Motor neuron (in vitro differentiated cells): ENCODE measurements around the gene MICU1. TPM values are rescaled to one million over a fixed set of nuclear protein-coding genes. Genes with fewer than 3 reads are reported as not detected.
"Not testable (repeated sequence)": the region's sequence is repeated elsewhere in the genome, so short reads cannot be mapped to it uniquely, and the experiment has no call there.

ENCODE experiments used
- ATAC-seq, 8 experiments: fragments of 200-7000 bp; cut with Tn5 transposase; replicated peaks in 6 of 8; 2 replicates each; pipeline ENCODE4 v1.8.0; 2021; ENCODE audit warnings: mild to moderate bottlenecking in 8 of 8, moderate library complexity in 8 of 8
- H3K27ac ChIP-seq, 2 donors: fragments of 250-450 bp; sonication (Bioruptor Pico); 2 replicates each; pipeline ENCODE4 v1.9.0; 2021; ENCODE audit warnings: antibody characterized with exemption in 2 of 2, mild to moderate bottlenecking in 2 of 2, moderate library complexity in 1 of 2
- H3K4me1 ChIP-seq, 2 donors: fragments of 250-450 bp; sonication (Bioruptor Pico); replicated peaks in 1 of 2; 2 replicates each; pipeline ENCODE4 v1.6.1; 2021; ENCODE audit warnings: antibody characterized with exemption in 2 of 2, mild to moderate bottlenecking in 2 of 2, moderate library complexity in 1 of 2
- H3K4me3 ChIP-seq, 5 donors: fragments of 250-450 bp; sonication (Bioruptor Pico); 2 replicates each; pipeline ENCODE4 v1.9.0; 2021; ENCODE audit warnings: antibody characterized with exemption in 5 of 5, mild to moderate bottlenecking in 5 of 5, moderate library complexity in 4 of 5
- WGBS, 10 experiments: fragments of 450-650 bp; shearing (Covaris generic); methylation state at CpG; one replicate each; pipeline ENCODE4 v1.0.0; 2022; 5-methylcytosine and 5-hydroxymethylcytosine counted together
- in situ Hi-C, 9 experiments: fragments of 400-800 bp; cut with MboI; loops; one replicate each; pipeline ENCODE4 v1.15.0; 2021; ENCODE audit warnings: low sequenced_read_pairs in 9 of 9, low pct_unique_long_range_greater_than_20kb in 2 of 9; ENCODE audit not compliant: unreplicated experiment in 9 of 9
- total RNA-seq, 8 experiments: library from RNA; unstranded; fragments of 300-600 nt; gene quantifications; 2 replicates each; pipeline versions ENCODE4 v1.2.3 to v1.2.4, GENCODE V29; 2022

MICU1 gene
- total RNA-seq, 8 experiments from 2014 or later, result 26.5 to 54.5 (median 32.7) TPM

DNA sequence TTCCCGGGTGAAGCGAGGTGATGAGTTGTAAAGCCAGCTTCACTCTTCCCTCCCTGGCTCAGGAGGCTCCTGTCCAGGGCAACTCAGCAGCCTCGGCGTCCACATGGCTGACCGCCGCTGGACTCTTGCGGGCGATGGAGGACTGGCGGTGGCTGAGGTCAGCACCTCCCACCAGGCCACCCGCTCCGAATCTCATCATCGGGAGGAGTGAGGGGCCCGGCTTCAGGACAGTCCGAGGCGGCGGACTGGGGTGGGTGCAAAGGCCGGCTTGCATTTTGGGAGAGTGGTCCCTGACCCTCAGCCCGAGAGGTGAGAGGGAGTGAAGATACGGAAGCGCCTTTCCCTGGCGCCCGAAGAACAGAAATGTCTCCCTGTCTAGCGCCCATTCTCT, 271.9 kb downstream of the MICU1 start:
- Histone ChIP-seq H3K4me1 (peaks cover 7 to 13% of the 10 kb centered on the region in 2 donors), H3K27ac (peak overlapping the region; percentile 99), H3K4me3 (peak overlapping the region; percentile 93 to 100 (median 98))
- peak; percentile 6 to 34 (median 25) for ATAC-seq
- 0 to 2% (median 0%) methylated on average over 2 to 15 of the region's 23 CpGs; no CpG with 5 or more reads in 4 of the 10 experiments for WGBS, 10 experiments
- in situ Hi-C loops, result loop anchor here in 5 of 9 experiments (25.0 kb wide), 3 partner anchors 333 to 708 kb away; partner anchors contain the start of gene MCU (in 1 of the 5)

DNA sequence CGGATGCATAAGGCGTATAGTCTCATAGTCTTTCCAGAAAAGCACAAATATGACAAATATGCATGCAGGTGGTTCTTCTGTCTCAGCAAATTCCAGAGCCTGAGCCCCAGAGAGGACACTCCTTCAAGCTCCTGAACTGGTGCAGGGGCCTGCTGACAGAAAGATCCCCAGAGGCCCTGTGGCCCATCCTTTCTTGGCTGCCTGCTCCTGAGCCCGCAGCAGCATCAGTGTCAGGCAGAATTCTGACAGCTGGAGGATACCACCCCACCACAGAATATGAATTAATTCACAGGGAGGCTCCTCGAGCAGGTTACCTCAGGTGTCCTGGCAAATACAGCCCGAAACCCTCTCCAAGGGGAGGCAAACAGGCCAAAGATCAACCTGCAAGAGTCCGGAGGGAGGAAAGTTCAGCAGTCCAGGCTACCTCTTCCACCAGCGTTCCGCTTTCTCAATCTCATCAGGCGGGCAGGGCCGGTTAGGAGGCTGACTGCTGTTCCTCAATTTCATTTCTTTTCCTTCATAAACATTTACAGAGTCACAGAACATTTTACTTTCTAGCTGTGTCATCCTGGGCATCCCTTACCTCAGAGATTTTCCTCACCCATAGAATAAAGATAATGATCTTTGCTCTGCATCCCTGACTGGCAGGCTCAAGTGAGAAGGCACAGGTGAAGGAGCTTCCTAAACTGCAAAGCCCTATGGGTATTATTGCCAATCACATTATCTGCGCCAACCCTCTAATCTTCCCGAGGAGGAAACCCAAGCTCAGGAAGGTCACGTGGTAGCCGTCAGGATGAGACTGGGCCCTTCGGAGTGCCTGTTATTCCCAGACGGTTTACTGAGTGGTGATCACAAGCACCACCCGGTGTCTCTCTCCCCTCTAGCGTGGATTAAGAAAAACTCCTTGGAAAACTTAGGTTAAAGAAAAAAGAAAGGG, 272.6 kb downstream of the MICU1 start:
- peak; percentile 2 to 20 (median 12) for ATAC-seq
- 14 to 100% (median 45%) methylated on average over 2 to 17 of the region's 18 CpGs for WGBS, 10 experiments
- peaks cover 7 to 15% of the 10 kb centered on the region in 2 donors for H3K4me1 ChIP-seq
- in situ Hi-C loops, result loop anchor here in 5 of 9 experiments (25.0 kb wide), 3 partner anchors 334 to 709 kb away; partner anchors contain the start of gene MCU (in 1 of the 5)
- peak overlapping the region; percentile 93 to 100 (median 98) for H3K4me3 ChIP-seq
- peak overlapping the region; percentile 99 for H3K27ac ChIP-seq

DNA sequence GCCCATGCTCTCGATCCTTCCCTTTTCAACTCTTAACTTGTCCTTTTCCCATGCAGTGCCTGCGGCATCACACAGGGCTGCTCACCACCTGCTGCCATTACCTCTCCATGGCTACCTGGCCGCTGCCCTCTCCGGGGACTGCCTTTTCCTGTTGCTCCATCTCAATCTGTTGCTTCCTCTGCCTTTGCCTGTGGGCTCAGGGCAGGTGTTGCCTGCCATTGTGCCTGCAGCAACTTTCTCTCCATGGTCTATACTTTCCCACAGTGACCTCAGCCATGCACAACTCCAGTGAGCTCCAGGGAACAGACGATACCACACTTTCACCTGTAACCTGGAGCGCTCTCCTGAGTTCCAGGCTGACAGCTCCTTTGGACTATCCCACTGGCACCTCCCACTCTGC, 274.4 kb downstream of the MICU1 start:
- ATAC-seq, result no peak
- in situ Hi-C loops, result loop anchor here in 5 of 9 experiments (25.0 kb wide), 3 partner anchors 336 to 711 kb away; partner anchors contain the start of gene MCU (in 1 of the 5)
- 79 to 100% (median 93%) methylated on average over 2 to 5 of the region's 6 CpGs; no CpG with 5 or more reads in 3 of the 10 experiments for WGBS, 10 experiments
- H3K4me1 ChIP-seq, result peaks cover 7 to 15% of the 10 kb centered on the region in 2 donors
- no peak overlapping the region for H3K27ac ChIP-seq
- H3K4me3 ChIP-seq, result no peak overlapping the region

DNA sequence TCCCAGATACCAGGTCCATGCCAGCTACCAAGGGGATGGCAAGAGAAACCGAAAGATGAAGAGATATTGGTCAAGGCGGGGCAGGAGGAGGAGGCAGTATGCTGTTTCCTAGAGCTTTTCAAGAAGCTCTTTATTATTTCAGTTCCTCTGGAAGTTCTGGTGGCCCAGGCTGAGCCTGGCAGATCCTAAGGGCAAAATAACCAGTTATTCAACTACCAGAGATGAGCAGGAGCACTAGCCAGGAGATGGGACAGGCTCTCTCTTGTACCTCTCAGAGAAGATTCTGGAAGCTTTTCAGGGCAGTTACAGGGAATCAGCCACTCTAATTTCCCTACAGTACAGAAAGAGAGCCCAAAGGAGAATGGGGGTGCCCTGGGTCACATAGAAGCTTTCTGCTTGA, 276.4 kb downstream of the MICU1 start:
- in situ Hi-C loops, result loop anchor here in 2 of 9 experiments (25.0 kb wide), 4 partner anchors 112 to 1037 kb away; partner anchors contain the start of gene SLC29A3 (in 1 of the 2)
- WGBS, 10 experiments, result 100% methylated on average over 1 to 2 of the region's 2 CpGs; no CpG with 5 or more reads in 8 of the 10 experiments

DNA sequence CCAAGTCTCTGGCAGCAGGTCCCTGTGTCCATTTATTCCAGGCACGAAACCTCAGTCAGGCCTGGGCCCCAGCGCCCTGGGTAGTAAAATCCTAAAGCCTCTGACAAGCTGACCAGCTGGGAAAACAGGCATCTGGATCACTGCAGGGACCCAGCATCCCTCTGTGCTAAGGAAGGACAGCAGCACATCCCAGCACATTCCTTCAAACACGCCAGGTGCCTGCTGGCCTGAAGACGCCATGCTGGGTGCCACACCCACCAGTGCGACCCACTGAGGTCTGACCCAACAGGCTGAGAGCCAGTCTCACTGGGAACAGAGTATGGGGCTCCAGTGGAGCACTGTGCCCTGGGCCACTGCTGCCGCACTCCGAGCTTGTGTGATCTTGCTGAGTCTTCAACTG, 277.6 kb downstream of the MICU1 start:
- Histone ChIP-seq H3K4me1 (peaks cover 4 to 13% of the 10 kb centered on the region in 2 donors), H3K27ac (no peak overlapping the region), H3K4me3 (no peak overlapping the region)
- 57 to 100% (median 99%) methylated on average over 1 to 4 of the region's 7 CpGs; no CpG with 5 or more reads in 6 of the 10 experiments for WGBS, 10 experiments
- ATAC-seq, result peak in 1 of 8 experiments; percentile 2
- in situ Hi-C loops, result loop anchor here in 2 of 9 experiments (25.0 kb wide), 4 partner anchors 111 to 1036 kb away; partner anchors contain the start of gene SLC29A3 (in 1 of the 2)

More for the DNA sequence above, 276.4 kb downstream of the MICU1 start:
- no peak for ATAC-seq
- peaks cover 7 to 15% of the 10 kb centered on the region in 2 donors for H3K4me1 ChIP-seq
- H3K4me3 ChIP-seq, result no peak overlapping the region
- H3K27ac ChIP-seq, result no peak overlapping the region

DNA sequence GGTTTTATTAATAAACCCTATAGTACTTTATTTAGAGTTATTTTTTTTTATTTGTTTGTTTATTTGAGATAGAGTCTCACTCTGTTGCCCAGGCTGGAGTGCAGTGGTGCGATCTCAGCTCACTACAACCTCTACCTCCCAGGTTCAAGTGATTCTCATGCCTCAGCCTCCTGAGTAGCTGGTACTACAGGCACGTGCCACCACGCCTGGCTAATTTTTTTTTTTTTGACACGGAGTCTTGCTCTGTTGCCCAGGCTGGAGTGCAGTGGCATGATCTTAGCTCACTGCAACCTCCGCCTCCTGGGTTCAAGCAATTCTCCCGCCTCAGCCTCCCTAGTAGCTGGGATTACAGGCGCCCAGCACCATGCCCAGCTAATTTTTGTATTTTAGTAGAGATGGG, 279.8 kb downstream of the MICU1 start:
- 69 to 100% (median 95%) methylated on average over 2 to 6 of the region's 7 CpGs; no CpG with 5 or more reads in 3 of the 10 experiments for WGBS, 10 experiments
- ATAC-seq, H3K27ac ChIP-seq, H3K4me1 ChIP-seq, H3K4me3 ChIP-seq: not testable (repeated sequence)
- in situ Hi-C loops, result loop anchor here in 2 of 9 experiments (25.0 kb wide), 4 partner anchors 109 to 1034 kb away; partner anchors contain the start of gene SLC29A3 (in 1 of the 2)

DNA sequence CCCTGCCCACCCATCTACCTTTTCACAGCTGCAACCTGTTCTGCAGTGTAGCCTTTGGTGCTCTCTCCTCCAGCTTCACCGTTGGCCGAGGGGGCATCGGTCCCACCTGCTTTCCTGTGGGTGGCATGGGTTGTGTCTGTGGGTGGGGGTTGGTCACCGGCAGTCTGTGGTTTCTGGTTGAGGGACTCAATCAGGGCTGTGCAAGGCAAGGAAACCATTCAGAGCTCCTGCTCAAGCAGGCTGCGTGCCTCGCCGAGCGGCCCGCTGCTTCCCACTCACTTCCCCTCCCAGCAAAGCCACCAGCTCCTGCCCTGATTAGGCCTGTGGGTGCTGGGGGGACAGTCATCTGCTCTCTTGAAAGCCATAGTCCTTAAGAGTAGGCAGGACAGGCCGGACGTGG, 280.9 kb downstream of the MICU1 start:
- 97 to 100% methylated on average over 2 to 6 of the region's 11 CpGs; no CpG with 5 or more reads in 8 of the 10 experiments for WGBS, 10 experiments
- no peak for ATAC-seq
- Histone ChIP-seq H3K4me3 (no peak overlapping the region), H3K4me1 (peaks cover 0 to 6% of the 10 kb centered on the region in 2 donors), H3K27ac (no peak overlapping the region)
- in situ Hi-C loops, result loop anchor here in 2 of 9 experiments (25.0 kb wide), 4 partner anchors 108 to 1033 kb away; partner anchors contain the start of gene SLC29A3 (in 1 of the 2)

DNA sequence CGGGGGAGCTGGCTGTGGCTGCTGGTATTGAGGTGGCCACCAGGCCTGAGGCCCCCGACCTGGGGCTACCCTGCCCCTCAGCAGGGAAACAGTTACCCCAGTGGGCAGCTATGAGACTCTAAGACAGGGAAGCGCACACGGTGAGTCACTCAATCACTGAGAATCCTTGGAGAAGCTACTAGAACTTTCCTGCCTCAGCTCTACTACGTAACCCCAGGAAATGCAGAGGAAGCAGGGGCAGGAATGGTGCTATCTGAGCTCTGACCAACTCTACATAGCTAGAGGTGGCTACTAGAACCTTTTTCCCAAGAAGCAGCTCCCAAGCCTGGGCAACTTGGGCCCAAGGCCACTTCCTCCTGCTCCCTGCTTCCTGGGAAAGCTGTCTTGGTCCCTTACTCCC, 283.0 kb downstream of the MICU1 start:
- H3K27ac ChIP-seq, result no peak overlapping the region
- no peak for ATAC-seq
- WGBS, 10 experiments, result 86 to 100% (median 100%) methylated on average over 1 to 2 of the region's 5 CpGs; no CpG with 5 or more reads in 7 of the 10 experiments
- no peak overlapping the region for H3K4me3 ChIP-seq
- in situ Hi-C loops, result loop anchor here in 2 of 9 experiments (25.0 kb wide), 4 partner anchors 106 to 1031 kb away; partner anchors contain the start of gene SLC29A3 (in 1 of the 2)
- H3K4me1 ChIP-seq, result no peaks in the 10 kb centered on the region

DNA sequence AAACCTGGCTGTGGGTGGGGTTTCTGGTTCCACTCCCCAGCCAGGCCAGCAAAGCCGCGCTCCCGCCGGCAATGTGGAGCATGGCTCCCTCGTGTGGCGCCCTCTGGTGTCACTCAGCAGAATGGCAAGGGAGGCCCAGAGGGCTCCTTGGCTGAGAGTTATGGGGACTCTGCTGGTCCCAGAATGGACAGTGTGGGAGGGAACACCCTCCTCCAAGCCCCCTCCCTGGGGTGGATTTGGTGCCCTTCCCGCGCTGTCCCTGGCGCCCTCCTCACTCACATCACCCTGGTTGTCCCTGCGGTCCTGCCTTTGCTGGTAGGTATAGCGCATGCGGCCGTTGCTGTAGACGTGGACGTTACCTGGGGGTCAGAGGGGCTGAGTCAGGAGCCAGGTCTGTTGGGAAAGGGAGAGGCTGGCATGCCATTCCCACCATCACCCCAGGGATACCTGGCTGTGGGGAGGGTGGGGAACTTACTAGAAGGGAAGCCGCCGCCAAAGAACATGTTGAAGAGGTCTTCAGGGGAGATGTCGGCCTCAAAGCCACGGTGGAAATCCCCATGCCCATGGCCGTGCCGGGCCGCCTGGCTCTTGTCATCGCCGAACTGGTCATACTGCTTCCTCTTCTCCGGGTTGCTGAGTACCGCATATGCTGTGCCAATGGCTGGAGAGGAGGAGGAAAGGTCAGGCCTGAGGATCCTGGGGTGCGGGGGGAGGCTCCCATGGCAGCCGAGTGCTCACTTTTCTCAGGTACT, 285.2 kb downstream of the MICU1 start:
- in situ Hi-C loops, result loop anchor here in 2 of 9 experiments (25.0 kb wide), 4 partner anchors 103 to 1028 kb away; partner anchors contain the start of gene SLC29A3 (in 1 of the 2)
- Histone ChIP-seq H3K4me1 (peaks cover 14% of the 10 kb centered on the region in 2 donors), H3K4me3 (no peak overlapping the region), H3K27ac (no peak overlapping the region)
- peak in 6 of 8 experiments; percentile 14 to 73 (median 40) for ATAC-seq
- WGBS, 10 experiments, result 0 to 90% methylated on average over 2 to 4 of the region's 28 CpGs; no CpG with 5 or more reads in 8 of the 10 experiments

DNA sequence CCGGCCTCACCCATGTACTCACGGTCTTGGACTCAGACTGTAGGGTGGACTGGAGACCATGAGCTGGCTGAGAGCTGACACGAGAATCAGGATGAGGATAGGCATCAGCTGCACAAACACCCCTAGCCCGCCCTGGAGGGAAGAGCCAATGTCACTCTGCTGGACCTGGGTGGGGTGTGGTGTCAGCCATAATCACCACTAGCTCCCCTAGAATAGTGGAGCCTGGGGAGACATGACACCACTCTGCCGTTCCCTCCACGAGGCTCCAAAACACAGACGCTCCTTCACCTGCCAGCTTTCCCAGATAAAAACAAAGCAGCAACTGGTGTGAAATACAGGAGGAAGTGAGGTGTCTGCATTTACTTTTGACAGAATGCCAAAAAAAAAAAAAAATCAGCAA, 287.7 kb downstream of the MICU1 start:
- 83 to 100% (median 93%) methylated on average over 1 to 5 of the region's 7 CpGs; no CpG with 5 or more reads in 1 of the 10 experiments for WGBS, 10 experiments
- Histone ChIP-seq H3K4me3 (no peak overlapping the region), H3K4me1 (peaks cover 37 to 39% of the 10 kb centered on the region in 2 donors), H3K27ac (no peak overlapping the region)
- in situ Hi-C loops, result loop anchor here in 3 of 9 experiments (10.0 to 25.0 kb wide), 5 partner anchors 63 to 1026 kb away; partner anchors contain the start of genes DDIT4 (in 1 of the 3) and SLC29A3 (in 1 of the 3)
- no peak for ATAC-seq

DNA sequence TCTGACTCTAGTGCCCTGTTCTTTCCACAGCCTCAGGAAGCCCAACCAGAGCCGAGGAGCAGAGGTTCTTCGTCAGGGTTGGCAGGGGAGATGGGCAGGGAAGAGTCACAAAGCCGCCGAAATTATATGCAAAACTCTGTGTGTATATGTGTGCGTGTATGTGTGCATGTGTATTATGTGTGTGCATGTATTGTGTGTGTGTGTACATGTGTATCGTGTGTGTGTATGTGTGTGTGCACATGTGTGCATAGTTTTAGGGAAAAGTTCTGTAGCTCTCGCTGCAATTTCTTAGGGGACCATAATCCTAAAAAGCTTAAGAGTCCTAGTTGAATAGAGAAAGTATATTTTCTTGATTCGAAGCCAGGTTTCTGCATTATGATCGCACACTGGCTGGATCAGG, 288.2 kb downstream of the MICU1 start:
- in situ Hi-C loops, result loop anchor here in 3 of 9 experiments (10.0 to 25.0 kb wide), 5 partner anchors 63 to 1025 kb away; partner anchors contain the start of genes DDIT4 (in 1 of the 3) and SLC29A3 (in 1 of the 3)

More for the DNA sequence above, 288.2 kb downstream of the MICU1 start:
- 64 to 100% (median 87%) methylated on average over 1 to 6 of the region's 9 CpGs for WGBS, 10 experiments
- H3K4me1 ChIP-seq, result peaks cover 41 to 43% of the 10 kb centered on the region in 2 donors
- H3K4me3 ChIP-seq, result no peak overlapping the region
- no peak for ATAC-seq
- no peak overlapping the region for H3K27ac ChIP-seq
